ENCODE data around the gene FAIM2.
A peak's percentile ranks its signal among the peaks of the same experiment; 100 is the strongest.

FAIM2 gene

GRCh38 chr12:49821373-49822287, 82.1 kb downstream of the FAIM2 start:
- DNase-seq: peak in 2 of 4 experiments; percentile 23 to 34

DNA sequence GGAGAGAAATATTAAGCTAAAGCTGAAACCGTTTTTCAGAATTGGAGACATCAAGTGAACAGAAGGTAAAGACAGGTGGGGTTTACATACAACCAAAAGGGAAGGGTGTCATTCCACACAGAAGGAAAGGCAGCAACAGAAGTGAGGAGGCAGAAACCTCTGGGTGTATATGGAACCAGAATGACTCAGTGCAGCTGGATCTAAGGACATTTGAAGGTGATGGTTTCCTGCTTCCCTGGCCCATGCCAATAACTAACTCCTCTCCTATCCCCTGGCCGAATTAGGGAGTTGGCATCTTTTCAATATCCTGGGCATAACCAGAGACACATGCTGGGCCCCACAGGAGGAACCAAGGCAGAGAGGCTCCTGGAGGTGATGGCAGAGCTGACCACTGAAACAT, 83.9 kb downstream of the FAIM2 start:
- no peak for DNase-seq

DNA sequence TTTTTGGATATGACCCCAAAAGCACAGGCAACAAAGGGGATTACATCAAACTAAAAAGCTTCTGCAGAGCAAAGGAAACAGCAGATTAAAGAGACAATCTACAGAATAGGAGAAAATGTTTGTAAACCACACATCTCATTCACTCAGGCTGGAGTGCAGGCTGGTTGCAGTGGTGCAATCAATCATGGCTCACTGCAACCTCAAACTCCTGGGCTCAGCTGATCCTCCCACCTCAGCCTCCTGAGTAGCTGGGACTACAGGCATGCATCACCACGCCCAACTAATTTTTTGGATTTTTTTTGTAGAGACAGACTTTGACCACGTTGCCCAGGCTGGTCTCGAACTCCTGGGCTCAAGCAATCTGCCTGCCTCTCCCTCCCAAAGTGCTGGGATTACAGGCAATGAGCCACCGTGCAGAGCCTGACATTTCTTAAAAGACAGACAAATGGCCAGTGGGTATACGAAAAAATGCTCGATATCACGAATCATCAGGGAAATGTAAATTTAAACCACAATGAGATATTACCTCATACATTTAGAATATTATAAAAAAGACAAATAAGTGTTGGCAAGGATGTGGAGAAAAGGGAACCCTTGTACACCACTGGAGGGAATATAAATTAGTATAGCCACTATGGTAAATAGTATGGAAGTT, 85.3 kb downstream of the FAIM2 start:
- DNase-seq: peak in 2 of 4 experiments; percentile 20 to 31
